Hepatocyte (in vitro differentiated cells): Measurements from ENCODE around the gene CKLF.

Source experiments
- EZH2phosphoT487 ChIP-seq: fragments of 200-600 bp; sonication (generic); IDR thresholded peaks from one replicate; pipeline ENCODE4 v1.6.1; 2018; ENCODE audit warnings: antibody characterized with exemption, mild to moderate bottlenecking, low read depth, moderate library complexity; ENCODE audit not compliant: unreplicated experiment, severe bottlenecking
- TF ChIP-seq, protein P1 (sequence below): fragments of 200-600 bp; sonication (generic); IDR thresholded peaks from 2 replicates; pipeline ENCODE4 v1.5.1; 2016; ENCODE audit warnings: antibody characterized with exemption, mild to moderate bottlenecking; ENCODE audit not compliant: poor library complexity

- no peak for TF ChIP-seq EZH2phosphoT487
- TF ChIP-seq, protein P1, sequence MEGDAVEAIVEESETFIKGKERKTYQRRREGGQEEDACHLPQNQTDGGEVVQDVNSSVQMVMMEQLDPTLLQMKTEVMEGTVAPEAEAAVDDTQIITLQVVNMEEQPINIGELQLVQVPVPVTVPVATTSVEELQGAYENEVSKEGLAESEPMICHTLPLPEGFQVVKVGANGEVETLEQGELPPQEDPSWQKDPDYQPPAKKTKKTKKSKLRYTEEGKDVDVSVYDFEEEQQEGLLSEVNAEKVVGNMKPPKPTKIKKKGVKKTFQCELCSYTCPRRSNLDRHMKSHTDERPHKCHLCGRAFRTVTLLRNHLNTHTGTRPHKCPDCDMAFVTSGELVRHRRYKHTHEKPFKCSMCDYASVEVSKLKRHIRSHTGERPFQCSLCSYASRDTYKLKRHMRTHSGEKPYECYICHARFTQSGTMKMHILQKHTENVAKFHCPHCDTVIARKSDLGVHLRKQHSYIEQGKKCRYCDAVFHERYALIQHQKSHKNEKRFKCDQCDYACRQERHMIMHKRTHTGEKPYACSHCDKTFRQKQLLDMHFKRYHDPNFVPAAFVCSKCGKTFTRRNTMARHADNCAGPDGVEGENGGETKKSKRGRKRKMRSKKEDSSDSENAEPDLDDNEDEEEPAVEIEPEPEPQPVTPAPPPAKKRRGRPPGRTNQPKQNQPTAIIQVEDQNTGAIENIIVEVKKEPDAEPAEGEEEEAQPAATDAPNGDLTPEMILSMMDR = no peak
Observed at GRCh38 chr16:66519482-66520373, 32.6 kb upstream of the CKLF start.
